Neural cell (in vitro differentiated cells): Measurements from ENCODE around the gene GMDS. TPM values are rescaled to one million over a fixed set of nuclear protein-coding genes. Genes with fewer than 3 reads are reported as not detected.

Source experiments
- H2AFZ ChIP-seq: fragments of 200-600, 300-800 bp; sonication (generic), shearing (Covaris generic); 2 replicates; pipeline ENCODE4 v1.6.0; 2014; ENCODE audit warnings: low read depth, mild to moderate bottlenecking, antibody characterized with exemption, low read length, moderate library complexity
- H3F3A ChIP-seq: fragments of 200-600 bp; shearing (Covaris generic); 2 replicates; pipeline ENCODE4 v1.6.1; 2016; ENCODE audit warnings: mild to moderate bottlenecking, moderate library complexity, mixed read lengths, antibody characterized with exemption, low read length; ENCODE audit not compliant: insufficient read depth, poor library complexity, severe bottlenecking
- H3K27ac ChIP-seq: fragments of 200-600, 300-800 bp; sonication (generic), shearing (Covaris generic); 2 replicates; pipeline ENCODE4 v1.5.1; 2014; ENCODE audit warnings: mild to moderate bottlenecking, low read length, moderate library complexity
- H3K27me3 ChIP-seq: fragments of 300-800, 200-600 bp; sonication (generic), shearing (Covaris generic); 2 replicates; pipeline ENCODE4 v1.6.0; 2014; ENCODE audit warnings: mild to moderate bottlenecking, low read depth, low read length, moderate library complexity; ENCODE audit not compliant: insufficient read depth
- H3K36me3 ChIP-seq: fragments of 300-800, 200-600 bp; sonication (generic), shearing (Covaris generic); 2 replicates; pipeline ENCODE4 v1.5.1; 2014; ENCODE audit warnings: mild to moderate bottlenecking, antibody characterized with exemption, low read length, moderate library complexity; ENCODE audit not compliant: insufficient read depth
- H3K4me2 ChIP-seq: fragments of 300-800, 200-600 bp; sonication (generic), shearing (Covaris generic); 2 replicates; pipeline ENCODE4 v1.6.0; 2014; ENCODE audit warnings: mild to moderate bottlenecking, low read length
- H3K4me3 ChIP-seq: fragments of 300-800, 200-600 bp; sonication (generic), shearing (Covaris generic); 2 replicates; pipeline ENCODE4 v1.5.1; 2014; ENCODE audit warnings: mild to moderate bottlenecking, low read length, moderate library complexity
- H3K79me2 ChIP-seq: fragments of 200-600 bp; shearing (Covaris generic); replicated peaks from 2 replicates; pipeline ENCODE4 v1.6.0; 2014; ENCODE audit warnings: mild to moderate bottlenecking, low read length, moderate library complexity; ENCODE audit not compliant: insufficient read depth
- H3K9ac ChIP-seq: fragments of 300-800, 200-600 bp; sonication (generic), shearing (Covaris generic); 2 replicates; pipeline ENCODE4 v1.6.1; 2016; ENCODE audit warnings: mild to moderate bottlenecking, low read length, mixed read lengths
- H3K9me2 ChIP-seq: fragments of 200-600 bp; shearing (Covaris generic); 2 replicates; pipeline ENCODE4 v1.6.1; 2016; ENCODE audit warnings: mild to moderate bottlenecking, low read length, mixed read lengths; ENCODE audit not compliant: insufficient read depth
- H3K9me3 ChIP-seq: fragments of 200-600, 300-800 bp; sonication (generic), shearing (Covaris generic); 2 replicates; pipeline ENCODE4 v1.6.1; 2016; ENCODE audit warnings: mild to moderate bottlenecking, mixed run types, low read length, moderate library complexity, mixed read lengths
- H4K20me1 ChIP-seq: fragments of 200-600 bp; shearing (Covaris generic); 2 replicates; pipeline ENCODE4 v1.6.1; 2016; ENCODE audit warnings: mild to moderate bottlenecking, mixed run types; ENCODE audit not compliant: insufficient read depth
- EP300 ChIP-seq: fragments of 450-650 bp; conservative IDR thresholded peaks from 2 replicates; pipeline ENCODE4 v1.6.1; 2014; ENCODE audit warnings: antibody characterized with exemption, mild to moderate bottlenecking, moderate library complexity; ENCODE audit not compliant: poor library complexity, severe bottlenecking
- EZH2 ChIP-seq: fragments of 200-600, 300-800 bp; shearing (Covaris generic), sonication (generic); IDR thresholded peaks from 2 replicates; pipeline ENCODE4 v1.6.1; 2014; ENCODE audit warnings: antibody characterized with exemption, low read length, borderline replicate concordance, mild to moderate bottlenecking; ENCODE audit not compliant: insufficient read depth, poor library complexity, severe bottlenecking
- MXI1 ChIP-seq: fragments of 450-650 bp; conservative IDR thresholded peaks from 2 replicates; pipeline ENCODE4 v1.6.1; 2014; ENCODE audit warnings: antibody characterized with exemption, mild to moderate bottlenecking; ENCODE audit not compliant: poor library complexity, severe bottlenecking
- POLR2AphosphoS5 ChIP-seq: IDR thresholded peaks from 2 replicates; pipeline ENCODE4 v1.6.1; 2012
- RAD21 ChIP-seq: fragments of 450-650 bp; conservative IDR thresholded peaks from 2 replicates; pipeline ENCODE4 v1.6.1; 2014; ENCODE audit warnings: antibody characterized with exemption, mild to moderate bottlenecking, moderate library complexity
- SMC3 ChIP-seq: fragments of 450-650 bp; conservative IDR thresholded peaks from 2 replicates; pipeline ENCODE4 v1.6.1; 2014; ENCODE audit warnings: antibody characterized with exemption, mild to moderate bottlenecking, moderate library complexity; ENCODE audit not compliant: poor library complexity
- TAF1 ChIP-seq: IDR thresholded peaks from 2 replicates; pipeline ENCODE4 v1.6.1; 2012; ENCODE audit warnings: low read depth
- polyA plus RNA-seq: library from polyadenylated mRNA; depleted of rRNA; stranded (reverse); fragments of >200 nt; gene quantifications from 2 replicates; pipeline ENCODE4 v1.2.3, GENCODE V29; 2014
- TF ChIP-seq, protein P1 (sequence below): fragments of 450-650 bp; IDR thresholded peaks from 2 replicates; pipeline ENCODE4 v1.5.1; 2014; ENCODE audit warnings: antibody characterized with exemption, mild to moderate bottlenecking, moderate library complexity; ENCODE audit not compliant: poor library complexity, severe bottlenecking
- TF ChIP-seq, protein P2 (sequence below): IDR thresholded peaks from 2 replicates; pipeline ENCODE4 v1.6.1; 2012; ENCODE audit warnings: borderline replicate concordance

GMDS gene
- polyA plus RNA-seq, 1 donor from 2014 or later: 11.4 TPM

DNA sequence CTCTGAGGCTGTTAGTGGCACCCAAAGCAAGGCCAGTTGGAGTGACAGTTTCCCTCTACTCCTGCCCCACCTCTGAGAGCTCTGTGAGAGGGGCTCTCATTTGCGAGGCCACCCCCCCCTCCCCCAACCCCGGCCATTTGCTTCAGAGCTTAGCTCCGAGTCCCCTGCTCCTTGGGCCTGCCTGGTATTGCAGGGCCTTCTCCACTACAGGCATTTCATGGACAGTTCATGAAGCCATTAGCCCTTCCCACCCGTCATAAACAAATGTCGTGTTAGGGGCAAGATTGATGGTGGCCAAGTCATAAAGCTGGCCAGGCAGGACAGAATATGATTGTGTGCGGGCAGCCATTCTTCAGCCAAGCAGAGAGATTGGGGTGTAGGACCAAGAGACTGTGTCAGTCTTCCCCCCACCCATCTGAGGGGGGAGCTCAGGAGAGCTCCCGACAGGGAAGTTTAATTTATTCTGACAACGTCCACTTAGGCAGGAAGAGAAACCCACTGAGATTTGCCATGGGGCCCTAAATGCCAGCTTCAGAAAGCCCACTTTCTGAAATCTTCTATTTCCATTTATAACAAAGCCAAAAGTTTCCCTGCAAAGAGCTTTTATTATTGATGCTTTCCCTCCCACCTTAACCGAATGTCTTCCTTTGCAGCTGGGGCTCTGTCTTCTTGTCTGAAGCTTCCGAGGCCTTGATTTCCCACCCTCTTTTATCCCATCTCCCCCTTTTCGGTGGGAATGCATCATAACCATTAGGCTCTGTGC, 628.5 kb downstream of the GMDS start:
- H3F3A ChIP-seq: no peaks in the 10 kb centered on the region
- H2AFZ ChIP-seq: no peak overlapping the region
- no peak overlapping the region for H3K27ac ChIP-seq
- no peaks in the 10 kb centered on the region for H4K20me1 ChIP-seq
- H3K36me3 ChIP-seq: no peaks in the 10 kb centered on the region
- H3K4me3 ChIP-seq: no peak overlapping the region
- TF ChIP-seq RAD21 (no peak), MXI1 (no peak), EP300 (no peak)
- TF ChIP-seq, protein P1, sequence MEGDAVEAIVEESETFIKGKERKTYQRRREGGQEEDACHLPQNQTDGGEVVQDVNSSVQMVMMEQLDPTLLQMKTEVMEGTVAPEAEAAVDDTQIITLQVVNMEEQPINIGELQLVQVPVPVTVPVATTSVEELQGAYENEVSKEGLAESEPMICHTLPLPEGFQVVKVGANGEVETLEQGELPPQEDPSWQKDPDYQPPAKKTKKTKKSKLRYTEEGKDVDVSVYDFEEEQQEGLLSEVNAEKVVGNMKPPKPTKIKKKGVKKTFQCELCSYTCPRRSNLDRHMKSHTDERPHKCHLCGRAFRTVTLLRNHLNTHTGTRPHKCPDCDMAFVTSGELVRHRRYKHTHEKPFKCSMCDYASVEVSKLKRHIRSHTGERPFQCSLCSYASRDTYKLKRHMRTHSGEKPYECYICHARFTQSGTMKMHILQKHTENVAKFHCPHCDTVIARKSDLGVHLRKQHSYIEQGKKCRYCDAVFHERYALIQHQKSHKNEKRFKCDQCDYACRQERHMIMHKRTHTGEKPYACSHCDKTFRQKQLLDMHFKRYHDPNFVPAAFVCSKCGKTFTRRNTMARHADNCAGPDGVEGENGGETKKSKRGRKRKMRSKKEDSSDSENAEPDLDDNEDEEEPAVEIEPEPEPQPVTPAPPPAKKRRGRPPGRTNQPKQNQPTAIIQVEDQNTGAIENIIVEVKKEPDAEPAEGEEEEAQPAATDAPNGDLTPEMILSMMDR: no peak
- H3K79me2 ChIP-seq: no peaks in the 10 kb centered on the region
- H3K4me2 ChIP-seq: no peak overlapping the region
- no peaks in the 10 kb centered on the region for H3K9me2 ChIP-seq
- no peaks in the 10 kb centered on the region for H3K9me3 ChIP-seq
- H3K9ac ChIP-seq: no peak overlapping the region
- H3K27me3 ChIP-seq: peaks cover 100% of the 10 kb centered on the region

DNA sequence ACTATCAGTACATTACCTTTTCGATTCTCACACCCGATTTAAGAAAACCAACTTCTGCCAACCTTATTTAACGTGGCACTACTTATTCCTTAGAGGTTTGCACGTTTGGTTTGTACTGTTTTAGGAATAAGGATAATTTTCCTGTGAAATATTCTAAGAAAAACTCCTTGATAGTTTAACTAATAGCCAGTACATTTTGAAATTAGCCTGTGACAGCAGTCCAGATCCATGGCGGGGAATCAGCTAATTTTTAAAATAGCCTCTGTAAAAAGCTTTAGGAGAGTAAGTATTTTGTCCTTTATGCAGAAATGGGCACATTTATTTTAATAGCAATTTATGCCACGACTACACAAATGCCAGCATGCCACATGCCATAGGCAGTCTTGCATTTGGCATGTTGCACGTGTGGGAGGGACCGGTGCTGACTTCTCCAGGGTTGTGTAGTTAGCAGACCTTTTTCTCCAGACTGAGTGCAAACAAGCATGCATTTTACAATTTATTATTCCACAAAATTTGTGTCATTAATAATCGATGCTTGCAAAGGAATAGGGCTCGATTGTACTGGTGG, 629.5 kb downstream of the GMDS start:
- Histone ChIP-seq H3K9ac (no peak overlapping the region), H3K9me3 (no peaks in the 10 kb centered on the region), H3K4me3 (no peak overlapping the region), H3K27me3 (peaks cover 96% of the 10 kb centered on the region), H3K4me2 (no peak overlapping the region), H3K36me3 (no peaks in the 10 kb centered on the region), H3K79me2 (no peaks in the 10 kb centered on the region), H3F3A (no peaks in the 10 kb centered on the region), H3K27ac (no peak overlapping the region), H2AFZ (no peak overlapping the region), H4K20me1 (no peaks in the 10 kb centered on the region), H3K9me2 (no peaks in the 10 kb centered on the region)
- TF ChIP-seq SMC3: no peak
- no peak for TF ChIP-seq RAD21
- TF ChIP-seq, protein P1: no peak
- TF ChIP-seq TAF1: no peak
- TF ChIP-seq EZH2: no peak
- TF ChIP-seq POLR2AphosphoS5: no peak
- TF ChIP-seq MXI1: no peak
- TF ChIP-seq, protein P2, sequence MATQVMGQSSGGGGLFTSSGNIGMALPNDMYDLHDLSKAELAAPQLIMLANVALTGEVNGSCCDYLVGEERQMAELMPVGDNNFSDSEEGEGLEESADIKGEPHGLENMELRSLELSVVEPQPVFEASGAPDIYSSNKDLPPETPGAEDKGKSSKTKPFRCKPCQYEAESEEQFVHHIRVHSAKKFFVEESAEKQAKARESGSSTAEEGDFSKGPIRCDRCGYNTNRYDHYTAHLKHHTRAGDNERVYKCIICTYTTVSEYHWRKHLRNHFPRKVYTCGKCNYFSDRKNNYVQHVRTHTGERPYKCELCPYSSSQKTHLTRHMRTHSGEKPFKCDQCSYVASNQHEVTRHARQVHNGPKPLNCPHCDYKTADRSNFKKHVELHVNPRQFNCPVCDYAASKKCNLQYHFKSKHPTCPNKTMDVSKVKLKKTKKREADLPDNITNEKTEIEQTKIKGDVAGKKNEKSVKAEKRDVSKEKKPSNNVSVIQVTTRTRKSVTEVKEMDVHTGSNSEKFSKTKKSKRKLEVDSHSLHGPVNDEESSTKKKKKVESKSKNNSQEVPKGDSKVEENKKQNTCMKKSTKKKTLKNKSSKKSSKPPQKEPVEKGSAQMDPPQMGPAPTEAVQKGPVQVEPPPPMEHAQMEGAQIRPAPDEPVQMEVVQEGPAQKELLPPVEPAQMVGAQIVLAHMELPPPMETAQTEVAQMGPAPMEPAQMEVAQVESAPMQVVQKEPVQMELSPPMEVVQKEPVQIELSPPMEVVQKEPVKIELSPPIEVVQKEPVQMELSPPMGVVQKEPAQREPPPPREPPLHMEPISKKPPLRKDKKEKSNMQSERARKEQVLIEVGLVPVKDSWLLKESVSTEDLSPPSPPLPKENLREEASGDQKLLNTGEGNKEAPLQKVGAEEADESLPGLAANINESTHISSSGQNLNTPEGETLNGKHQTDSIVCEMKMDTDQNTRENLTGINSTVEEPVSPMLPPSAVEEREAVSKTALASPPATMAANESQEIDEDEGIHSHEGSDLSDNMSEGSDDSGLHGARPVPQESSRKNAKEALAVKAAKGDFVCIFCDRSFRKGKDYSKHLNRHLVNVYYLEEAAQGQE: no peak
- no peak for TF ChIP-seq EP300
